BJ (cell line): ENCODE data around the gene IRF9. TPM values are rescaled to one million over a fixed set of nuclear protein-coding genes. Genes with fewer than 3 reads are reported as not detected.

Experiments
- CTCF ChIA-PET: fragments of 350-600 bp; formaldehyde crosslinking; extraction: SDS; loops from one replicate; lab custom pipeline; 2021; ENCODE audit warnings: antibody characterized with exemption, inconsistent platforms; lab: Yijun Ruan, JAX
- POLR2A ChIA-PET: fragments of 300-600 bp; sonication (Branson Sonifier 250); formaldehyde crosslinking; extraction: SDS; loops from one replicate; lab custom pipeline; 2021; ENCODE audit warnings: antibody characterized with exemption; lab: Charles Lee
- DNase-seq: peaks from one replicate; pipeline ENCODE4 v3.0.0-alpha.2; 2011; ENCODE audit warnings: low read depth
- H3K27me3 ChIP-seq: 2 replicates; pipeline ENCODE4 v1.6.0; 2011; ENCODE audit warnings: low read length; ENCODE audit not compliant: control insufficient read depth, insufficient read depth
- H3K36me3 ChIP-seq: 2 replicates; pipeline ENCODE4 v1.5.1; 2011; ENCODE audit warnings: low read length; ENCODE audit not compliant: control insufficient read depth, insufficient read depth
- H3K4me3 ChIP-seq: 2 replicates; pipeline ENCODE4 v1.5.1; 2011; ENCODE audit warnings: low read depth, mild to moderate bottlenecking, control low read depth, low read length
- CTCF ChIP-seq: IDR thresholded peaks from 2 replicates; pipeline ENCODE4 v1.5.1; 2011; ENCODE audit warnings: low read depth, mild to moderate bottlenecking, control low read depth, inconsistent platforms, low read length, moderate library complexity; ENCODE audit not compliant: insufficient read depth
- polyA plus RNA-seq: library from polyadenylated mRNA; depleted of rRNA; stranded (reverse); fragments of >200 nt; gene quantifications from 2 replicates; pipeline ENCODE4 v1.2.3, GENCODE V29; 2011

The IRF9 gene
- polyA plus RNA-seq, 1 experiment, result 107 TPM

- no peaks in the 10 kb centered on the region for H3K27me3 ChIP-seq
- peaks cover 5% of the 10 kb centered on the region for H3K36me3 ChIP-seq
- no peak for TF ChIP-seq CTCF
- ChIA-PET POLR2A (no interaction called here), CTCF (interaction anchor here (0.6 to 1.3 kb wide), 3 partner anchors 14 to 53 kb away, joined by 3 to 4 read pairs (median 3); no protein-coding TSS in a partner anchor)
- no peak for DNase-seq
- no peak overlapping the region for H3K4me3 ChIP-seq
These were observed 28.1 kb upstream of the IRF9 start for GRCh38 chr14:24132976-24133375.

DNA sequence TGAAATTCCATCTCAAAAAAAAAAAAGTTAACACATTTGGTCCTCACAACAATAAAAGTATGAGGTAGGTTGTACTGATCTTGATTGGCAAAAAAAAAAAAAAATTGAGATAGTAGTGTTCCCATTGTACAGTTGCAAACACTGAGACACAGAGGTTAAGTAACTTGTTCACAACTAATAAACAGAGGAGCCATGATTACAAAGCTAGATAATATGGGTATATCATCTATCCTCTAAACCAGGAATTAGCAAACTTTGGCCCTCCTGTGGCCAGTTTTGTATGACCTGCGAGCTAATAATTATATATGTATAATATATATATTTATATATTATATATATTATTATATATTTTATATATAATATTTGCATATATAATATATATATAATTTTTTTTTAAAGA, 27.3 kb upstream of the IRF9 start:
- Histone ChIP-seq H3K36me3 (peaks cover 13% of the 10 kb centered on the region), H3K4me3 (no peak overlapping the region), H3K27me3 (no peaks in the 10 kb centered on the region)
- no peak for TF ChIP-seq CTCF
- POLR2A ChIA-PET, result no interaction called here
- no peak for DNase-seq
- CTCF ChIA-PET, result interaction anchor here (1.0 to 1.7 kb wide), 3 partner anchors 15 to 76 kb away, joined by 3 to 4 read pairs (median 4); no protein-coding TSS in a partner anchor

DNA sequence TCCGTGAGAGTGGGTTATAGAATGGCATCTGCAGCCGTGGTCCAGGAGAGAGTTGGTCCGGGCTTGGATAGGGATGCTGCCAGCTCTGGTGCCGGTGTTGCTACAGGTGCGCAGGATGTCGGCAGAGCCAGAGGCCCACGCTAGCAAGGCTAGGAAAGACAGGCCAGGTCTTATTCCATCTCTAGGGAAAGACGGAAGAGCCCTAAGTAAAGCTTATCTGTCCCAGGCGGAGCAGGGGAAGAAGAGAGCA, 25.6 kb upstream of the IRF9 start:
- DNase-seq, result no peak
- no peak for TF ChIP-seq CTCF
- Histone ChIP-seq H3K27me3 (no peaks in the 10 kb centered on the region), H3K36me3 (peaks cover 20% of the 10 kb centered on the region), H3K4me3 (peak overlapping the region; percentile 86)
- POLR2A ChIA-PET, result interaction anchor here (0.6 to 1.3 kb wide), 3 partner anchors 11 to 774 kb away, joined by 3 to 6 read pairs (median 4); partner anchors contain the start of gene PSME2
- CTCF ChIA-PET, result interaction anchor here (1.0 to 3.3 kb wide), 7 partner anchors 9 to 172 kb away, joined by 3 to 16 read pairs (median 4); partner anchors contain the start of genes CIDEB, IPO4 and IRF9

GRCh38 chr14:24135834-24136683, 25.0 kb upstream of the IRF9 start, which contains the start of gene PSME1:
Gene PSME1, plus strand, starts transcription at chr14:24136194. Its CDS starts 69 bp downstream, at chr14:24136263.
- Histone ChIP-seq H3K36me3 (peaks cover 20% of the 10 kb centered on the region), H3K27me3 (no peaks in the 10 kb centered on the region), H3K4me3 (peak within 1 kb of the TSS; percentile 86)
- DNase-seq, result peak; percentile 32
- CTCF ChIA-PET, result interaction anchor here (0.6 to 3.3 kb wide), 8 partner anchors 10 to 172 kb away, joined by 3 to 16 read pairs (median 3); partner anchors contain the start of genes CIDEB, IPO4 and IRF9
- TF ChIP-seq CTCF, result no peak
- POLR2A ChIA-PET, result interaction anchor here (0.6 to 1.3 kb wide), 4 partner anchors 10 to 774 kb away, joined by 3 to 6 read pairs (median 4); partner anchors contain the start of gene PSME2
